Left lung (tissue), 10 donors: ENCODE data around the gene SRSF12. TPM values are rescaled to one million over a fixed set of nuclear protein-coding genes. Genes with fewer than 3 reads are reported as not detected.
A peak's percentile ranks its signal among the peaks of the same experiment; 100 is the strongest.

Experiments used
- ATAC-seq: fragments of 200-7000 bp; cut with Tn5 transposase; one replicate; pipeline ENCODE4 v1.9.1; 2020; ENCODE audit warnings: moderate library complexity
- DNase-seq, 4 donors: peaks; one replicate each; pipeline ENCODE4 v3.0.0-alpha.2; 2013 to 2020
- H3K27ac ChIP-seq, 2 donors: fragments of 200-600 bp; sonication (generic) in 1 of 2; one replicate each; pipeline versions ENCODE4 v1.5.0 to v1.8.0; 2020 to 2021
- H3K27me3 ChIP-seq, 2 donors: fragments of 200-600 bp; sonication (generic) in 1 of 2; one replicate each; pipeline versions ENCODE4 v1.5.0 to v1.8.0; 2020 to 2021
- H3K36me3 ChIP-seq, 2 donors: fragments of 200-600 bp; sonication (generic) in 1 of 2; one replicate each; pipeline versions ENCODE4 v1.5.0 to v1.8.0; 2020 to 2021
- H3K4me1 ChIP-seq, 2 donors: fragments of 200-600 bp; one replicate each; pipeline ENCODE4 v1.8.0; 2021
- H3K4me3 ChIP-seq, 2 donors: fragments of 200-600 bp; sonication (generic) in 1 of 2; one replicate each; pipeline versions ENCODE4 v1.5.0 to v1.8.0; 2020 to 2021; ENCODE audit warnings: mild to moderate bottlenecking in 1 of 2
- H3K9me3 ChIP-seq, 2 donors: fragments of 200-600 bp; sonication (generic) in 1 of 2; one replicate each; pipeline versions ENCODE4 v1.5.0 to v1.8.0; 2020 to 2021
- intact Hi-C, 2 donors: fragments of 100-400 bp; cut with DNase I; formaldehyde crosslinking; loops; one replicate each; pipeline versions ENCODE4 v1.11.2 to v1.14.2; 2022
- polyA plus RNA-seq, 6 donors: library from polyadenylated mRNA; unstranded; fragments of 120-200 nt; gene quantifications; one replicate each; pipeline ENCODE4 v1.2.1, GENCODE V29; 2013; ENCODE audit not compliant: insufficient read length in 6 of 6
- total RNA-seq, 2 donors: library from RNA; stranded (reverse); fragmentation: NEBNext Ultra II Directional; extraction: Animal tissue kit (Norgen Biotek cat#: 25700); gene quantifications; one replicate each; pipeline ENCODE4 v1.2.1, GENCODE V29; 2021
- TF ChIP-seq, protein P1 (sequence below), 2 donors: fragments of 200-600 bp; sonication (generic) in 1 of 2; IDR thresholded peaks; one replicate each; pipeline versions ENCODE4 v1.5.0 to v1.8.0; 2021; ENCODE audit warnings: antibody characterized with exemption in 2 of 2
- donor health status: DM: no; HTN: yes; CAD: no.
- donor health status: DM: no; HTN: no; CAD: no.

Gene SRSF12
- total and polyA plus RNA-seq, 8 donors: 0.63 to 12.5 (median 9.6) TPM

- Histone ChIP-seq H3K4me3 (no peak overlapping the region), H3K27ac (peak overlapping the region in 1 of 2 donors; percentile 78), H3K27me3 (no peaks in the 10 kb centered on the region), H3K9me3 (no peaks in the 10 kb centered on the region), H3K36me3 (no peaks in the 10 kb centered on the region), H3K4me1 (peaks cover 0 to 19% of the 10 kb centered on the region in 2 donors)
- ATAC-seq (no peak), DNase-seq (no peak)
- TF ChIP-seq, protein P1, sequence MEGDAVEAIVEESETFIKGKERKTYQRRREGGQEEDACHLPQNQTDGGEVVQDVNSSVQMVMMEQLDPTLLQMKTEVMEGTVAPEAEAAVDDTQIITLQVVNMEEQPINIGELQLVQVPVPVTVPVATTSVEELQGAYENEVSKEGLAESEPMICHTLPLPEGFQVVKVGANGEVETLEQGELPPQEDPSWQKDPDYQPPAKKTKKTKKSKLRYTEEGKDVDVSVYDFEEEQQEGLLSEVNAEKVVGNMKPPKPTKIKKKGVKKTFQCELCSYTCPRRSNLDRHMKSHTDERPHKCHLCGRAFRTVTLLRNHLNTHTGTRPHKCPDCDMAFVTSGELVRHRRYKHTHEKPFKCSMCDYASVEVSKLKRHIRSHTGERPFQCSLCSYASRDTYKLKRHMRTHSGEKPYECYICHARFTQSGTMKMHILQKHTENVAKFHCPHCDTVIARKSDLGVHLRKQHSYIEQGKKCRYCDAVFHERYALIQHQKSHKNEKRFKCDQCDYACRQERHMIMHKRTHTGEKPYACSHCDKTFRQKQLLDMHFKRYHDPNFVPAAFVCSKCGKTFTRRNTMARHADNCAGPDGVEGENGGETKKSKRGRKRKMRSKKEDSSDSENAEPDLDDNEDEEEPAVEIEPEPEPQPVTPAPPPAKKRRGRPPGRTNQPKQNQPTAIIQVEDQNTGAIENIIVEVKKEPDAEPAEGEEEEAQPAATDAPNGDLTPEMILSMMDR (IDR thresholded peaks at IDR 0.05): no peak
- intact Hi-C loops: no loop called here
These were observed 44.0 kb downstream of the SRSF12 start for GRCh38 chr6:89073840-89074239.

- Histone ChIP-seq H3K36me3 (no peaks in the 10 kb centered on the region), H3K4me1 (peaks cover 0 to 16% of the 10 kb centered on the region in 2 donors), H3K27me3 (no peaks in the 10 kb centered on the region), H3K4me3 (no peak overlapping the region), H3K27ac (peak overlapping the region; percentile 27 to 78), H3K9me3 (no peaks in the 10 kb centered on the region)
- no peak for DNase-seq
- TF ChIP-seq, protein P1 (IDR thresholded peaks at IDR 0.05): no peak
- ATAC-seq: peak; percentile 70
- intact Hi-C loops: no loop called here
These were observed 44.8 kb downstream of the SRSF12 start for GRCh38 chr6:89073014-89073620.

- peaks cover 0 to 26% of the 10 kb centered on the region in 2 donors for H3K4me1 ChIP-seq
- H3K27me3 ChIP-seq: no peaks in the 10 kb centered on the region
- intact Hi-C loops: no loop called here
- no peak for DNase-seq
- no peak overlapping the region for H3K4me3 ChIP-seq
- ATAC-seq: no peak
- no peaks in the 10 kb centered on the region for H3K36me3 ChIP-seq
- H3K9me3 ChIP-seq: no peaks in the 10 kb centered on the region
- no peak overlapping the region for H3K27ac ChIP-seq
- TF ChIP-seq, protein P1 (IDR thresholded peaks at IDR 0.05): no peak
These were observed 46.8 kb downstream of the SRSF12 start for GRCh38 chr6:89071036-89071435.

GRCh38 chr6:89069536-89070163 is 48.2 kb downstream of the SRSF12 start:
- DNase-seq (no peak), ATAC-seq (no peak)
- no peaks in the 10 kb centered on the region for H3K9me3 ChIP-seq
- no peak overlapping the region for H3K4me3 ChIP-seq
- H3K27me3 ChIP-seq: no peaks in the 10 kb centered on the region
- intact Hi-C loops: no loop called here
- no peak overlapping the region for H3K27ac ChIP-seq
- peaks cover 0 to 26% of the 10 kb centered on the region in 2 donors for H3K4me1 ChIP-seq
- no peaks in the 10 kb centered on the region for H3K36me3 ChIP-seq
- TF ChIP-seq, protein P1 (IDR thresholded peaks at IDR 0.05): no peak

- H3K36me3 ChIP-seq: no peaks in the 10 kb centered on the region
- no peaks in the 10 kb centered on the region for H3K27me3 ChIP-seq
- no peak overlapping the region for H3K27ac ChIP-seq
- intact Hi-C loops: no loop called here
- peaks cover 0 to 24% of the 10 kb centered on the region in 2 donors for H3K4me1 ChIP-seq
- TF ChIP-seq, protein P1 (IDR thresholded peaks at IDR 0.05): no peak
- H3K4me3 ChIP-seq: no peak overlapping the region
- ATAC-seq (no peak), DNase-seq (no peak)
- H3K9me3 ChIP-seq: no peaks in the 10 kb centered on the region
These were observed 49.2 kb downstream of the SRSF12 start for GRCh38 chr6:89068695-89069094.
